ENCODE data around the gene VGLL4.

Gene VGLL4

GRCh38 chr3:11651900-11652299, 8.2 kb upstream of the VGLL4 start:
- no peak for DNase-seq

GRCh38 chr3:11651477-11651876, 7.8 kb upstream of the VGLL4 start:
- no peak for DNase-seq

GRCh38 chr3:11650391-11650790, 6.7 kb upstream of the VGLL4 start:
- DNase-seq, result no peak

GRCh38 chr3:11648735-11649134, 5.0 kb upstream of the VGLL4 start:
- DNase-seq, result no peak

- DNase-seq, result peak; percentile 11
Observed at GRCh38 chr3:11643201-11643603, 513 bp downstream of the VGLL4 start.

- peak; percentile 64 for DNase-seq
Observed at GRCh38 chr3:11642431-11643191, 1.1 kb downstream of the VGLL4 start.

GRCh38 chr3:11641683-11642430, 1.9 kb downstream of the VGLL4 start:
- DNase-seq, result peak; percentile 11

- no peak for DNase-seq
Observed at GRCh38 chr3:11641316-11641682, 2.4 kb downstream of the VGLL4 start.

GRCh38 chr3:11640009-11640673, 3.6 kb downstream of the VGLL4 start:
- DNase-seq, result no peak

- DNase-seq, result no peak
Observed at GRCh38 chr3:11638495-11639358, 5.0 kb downstream of the VGLL4 start.

GRCh38 chr3:11637901-11638458, 5.7 kb downstream of the VGLL4 start:
- no peak for DNase-seq

- DNase-seq, result no peak
Observed at GRCh38 chr3:11636394-11636770, 7.3 kb downstream of the VGLL4 start.

GRCh38 chr3:11635680-11636393, 7.9 kb downstream of the VGLL4 start:
- DNase-seq, result no peak

- DNase-seq, result no peak
Observed at GRCh38 chr3:11634974-11635612, 8.6 kb downstream of the VGLL4 start.

GRCh38 chr3:11634081-11634635, 9.6 kb downstream of the VGLL4 start:
- no peak for DNase-seq

- no peak for DNase-seq
Observed at GRCh38 chr3:11632966-11633365, 10.7 kb downstream of the VGLL4 start.

GRCh38 chr3:11632564-11632963, 11.2 kb downstream of the VGLL4 start:
- DNase-seq, result no peak

- no peak for DNase-seq
Observed at GRCh38 chr3:11631820-11632219, 11.9 kb downstream of the VGLL4 start.

- no peak for DNase-seq
Observed at GRCh38 chr3:11629716-11630115, 14.0 kb downstream of the VGLL4 start.

- no peak for DNase-seq
Observed at GRCh38 chr3:11627612-11628011, 16.1 kb downstream of the VGLL4 start.

- DNase-seq, result no peak
Observed at GRCh38 chr3:11626084-11626463, 17.6 kb downstream of the VGLL4 start.
